Upper lobe of right lung (tissue), 1 donor: ENCODE results near the gene KLHDC7B. TPM values are rescaled to one million over a fixed set of nuclear protein-coding genes. Genes with fewer than 3 reads are reported as not detected.

ENCODE experiments used
- ATAC-seq: fragments of 200-7000 bp; cut with Tn5 transposase; one replicate; pipeline ENCODE4 v1.9.1; 2020; ENCODE audit warnings: mild to moderate bottlenecking, moderate library complexity
- DNase-seq: peaks from one replicate; pipeline ENCODE4 v3.0.0-alpha.2; 2020
- H3K27ac ChIP-seq: fragments of 200-600 bp; one replicate; pipeline ENCODE4 v1.8.0; 2022
- H3K27me3 ChIP-seq: fragments of 200-600 bp; one replicate; pipeline ENCODE4 v1.8.0; 2022; ENCODE audit warnings: mild to moderate bottlenecking
- H3K36me3 ChIP-seq: fragments of 200-600 bp; one replicate; pipeline ENCODE4 v1.8.0; 2022
- H3K4me1 ChIP-seq: fragments of 200-600 bp; one replicate; pipeline ENCODE4 v1.8.0; 2022
- H3K4me3 ChIP-seq: fragments of 200-600 bp; one replicate; pipeline ENCODE4 v1.8.0; 2022; ENCODE audit warnings: mild to moderate bottlenecking
- H3K9me3 ChIP-seq: fragments of 200-600 bp; one replicate; pipeline ENCODE4 v1.8.0; 2022
- CTCF ChIP-seq: fragments of 200-600 bp; IDR thresholded peaks from one replicate; pipeline ENCODE4 v1.8.0; 2022; ENCODE audit warnings: antibody characterized with exemption
- intact Hi-C: fragments of 100-400 bp; cut with DNase I; formaldehyde crosslinking; loops from one replicate; pipeline ENCODE4 v1.11.0; 2022
- total RNA-seq: library from RNA; stranded (reverse); fragmentation: NEBNext Ultra II Directional; extraction: Animal tissue kit (Norgen Biotek cat#: 25700); gene quantifications from one replicate; pipeline ENCODE4 v1.2.1, GENCODE V29; 2021
- donor health status: DM: no; HTN: yes; CAD: no; lungs with severe emphysema.

KLHDC7B gene
- total RNA-seq, 1 donor from 2014 or later: 0.69 TPM

GRCh38 chr22:50544746-50545253 is 899 bp upstream of the KLHDC7B start:
- no peak for TF ChIP-seq CTCF
- peak; percentile 25 for ATAC-seq
- Histone ChIP-seq H3K27me3 (peaks cover 29% of the 10 kb centered on the region), H3K9me3 (no peaks in the 10 kb centered on the region), H3K4me3 (peak overlapping the region; percentile 32), H3K27ac (peak overlapping the region; percentile 48), H3K36me3 (no peaks in the 10 kb centered on the region), H3K4me1 (peaks cover 42% of the 10 kb centered on the region)
- peak; percentile 86 for DNase-seq
- intact Hi-C loops: no loop called here

GRCh38 chr22:50546326-50547262 is 895 bp downstream of the KLHDC7B start:
- intact Hi-C loops: no loop called here
- Histone ChIP-seq H3K27ac (no peak overlapping the region), H3K4me3 (no peak overlapping the region), H3K27me3 (peaks cover 29% of the 10 kb centered on the region), H3K9me3 (no peaks in the 10 kb centered on the region), H3K36me3 (no peaks in the 10 kb centered on the region), H3K4me1 (peaks cover 25% of the 10 kb centered on the region)
- no peak for TF ChIP-seq CTCF
- DNase-seq (peak; percentile 64), ATAC-seq (no peak)

- no peaks in the 10 kb centered on the region for H3K36me3 ChIP-seq
- peaks cover 29% of the 10 kb centered on the region for H3K27me3 ChIP-seq
- TF ChIP-seq CTCF: no peak
- intact Hi-C loops: no loop called here
- no peak overlapping the region for H3K4me3 ChIP-seq
- no peaks in the 10 kb centered on the region for H3K9me3 ChIP-seq
- peaks cover 21% of the 10 kb centered on the region for H3K4me1 ChIP-seq
- ATAC-seq (no peak), DNase-seq (peak; percentile 64)
- H3K27ac ChIP-seq: no peak overlapping the region
These were observed 1.7 kb downstream of the KLHDC7B start for GRCh38 chr22:50547263-50547985.

- intact Hi-C loops: no loop called here
- peak; percentile 69 for DNase-seq
- Histone ChIP-seq H3K36me3 (no peaks in the 10 kb centered on the region), H3K27me3 (peaks cover 29% of the 10 kb centered on the region), H3K4me3 (peak overlapping the region; percentile 40), H3K9me3 (no peaks in the 10 kb centered on the region), H3K4me1 (peaks cover 21% of the 10 kb centered on the region), H3K27ac (peak overlapping the region; percentile 36)
- ATAC-seq: no peak
- TF ChIP-seq CTCF: no peak
These were observed 2.6 kb downstream of the KLHDC7B start for GRCh38 chr22:50548040-50548920.
